ENCODE data around the gene ARHGAP26. TPM values are rescaled to one million over a fixed set of nuclear protein-coding genes. Genes with fewer than 3 reads are reported as not detected.

Gene ARHGAP26
- total RNA-seq, 1 donor: 7.6 TPM

GRCh38 chr5:142865631-142866030 lies 95.5 kb downstream of the ARHGAP26 start:
- Histone ChIP-seq H3K27me3 (ENCODE audit: insufficient read depth, low read length) (no peaks in the 10 kb centered on the region), H3K79me2 (ENCODE audit: insufficient read depth, low read length) (no peaks in the 10 kb centered on the region), H2AFZ (ENCODE audit: low read length) (no peak overlapping the region), H4K20me1 (ENCODE audit: insufficient read depth, low read length) (no peaks in the 10 kb centered on the region), H3K27ac (ENCODE audit: low read depth, low read length) (no peak overlapping the region), H3K36me3 (ENCODE audit: insufficient read depth, low read length) (no peaks in the 10 kb centered on the region), H3K9me3 (ENCODE audit: low read depth, low read length) (no peaks in the 10 kb centered on the region), H3K4me2 (ENCODE audit: insufficient read depth, low read length) (no peak overlapping the region), H3K4me3 (ENCODE audit: insufficient read depth, low read length) (no peak overlapping the region), H3K4me1 (ENCODE audit: insufficient read depth, low read length) (peaks cover 3% of the 10 kb centered on the region)
- no peak for DNase-seq (ENCODE audit: insufficient read length, low spot score, missing footprints)
- TF ChIP-seq CTCF (IDR thresholded peaks at IDR 0.05; ENCODE audit: extremely low read depth, low read depth, low read length): no peak

GRCh38 chr5:142866563-142867275 lies 96.5 kb downstream of the ARHGAP26 start:
- H3K27me3 ChIP-seq (ENCODE audit: insufficient read depth, low read length): peaks cover 3% of the 10 kb centered on the region
- H4K20me1 ChIP-seq (ENCODE audit: insufficient read depth, low read length): no peaks in the 10 kb centered on the region
- peak overlapping the region; percentile 44 for H2AFZ ChIP-seq (ENCODE audit: low read length)
- H3K4me1 ChIP-seq (ENCODE audit: insufficient read depth, low read length): peaks cover 6% of the 10 kb centered on the region
- peak; percentile 82 for DNase-seq (ENCODE audit: insufficient read length, low spot score, missing footprints)
- peak; percentile 72 for TF ChIP-seq CTCF (IDR thresholded peaks at IDR 0.05; ENCODE audit: extremely low read depth, low read depth, low read length)
- H3K79me2 ChIP-seq (ENCODE audit: insufficient read depth, low read length): no peaks in the 10 kb centered on the region
- no peak overlapping the region for H3K27ac ChIP-seq (ENCODE audit: low read depth, low read length)
- peak overlapping the region; percentile 31 for H3K4me2 ChIP-seq (ENCODE audit: insufficient read depth, low read length)
- no peaks in the 10 kb centered on the region for H3K36me3 ChIP-seq (ENCODE audit: insufficient read depth, low read length)
- no peaks in the 10 kb centered on the region for H3K9me3 ChIP-seq (ENCODE audit: low read depth, low read length)
- no peak overlapping the region for H3K4me3 ChIP-seq (ENCODE audit: insufficient read depth, low read length)

- peaks cover 26% of the 10 kb centered on the region for H3K4me1 ChIP-seq (ENCODE audit: insufficient read depth, low read length)
- no peaks in the 10 kb centered on the region for H3K9me3 ChIP-seq (ENCODE audit: low read depth, low read length)
- H3K27me3 ChIP-seq (ENCODE audit: insufficient read depth, low read length): peaks cover 3% of the 10 kb centered on the region
- H3K27ac ChIP-seq (ENCODE audit: low read depth, low read length): no peak overlapping the region
- TF ChIP-seq CTCF (IDR thresholded peaks at IDR 0.05; ENCODE audit: extremely low read depth, low read depth, low read length): no peak
- no peak overlapping the region for H2AFZ ChIP-seq (ENCODE audit: low read length)
- H3K4me2 ChIP-seq (ENCODE audit: insufficient read depth, low read length): no peak overlapping the region
- no peaks in the 10 kb centered on the region for H3K79me2 ChIP-seq (ENCODE audit: insufficient read depth, low read length)
- no peak overlapping the region for H3K4me3 ChIP-seq (ENCODE audit: insufficient read depth, low read length)
- no peaks in the 10 kb centered on the region for H3K36me3 ChIP-seq (ENCODE audit: insufficient read depth, low read length)
- peak; percentile 36 for DNase-seq (ENCODE audit: insufficient read length, low spot score, missing footprints)
- no peaks in the 10 kb centered on the region for H4K20me1 ChIP-seq (ENCODE audit: insufficient read depth, low read length)
Observed at GRCh38 chr5:142869886-142870285, 99.7 kb downstream of the ARHGAP26 start.

GRCh38 chr5:142870532-142871362 lies 100.6 kb downstream of the ARHGAP26 start:
- no peak for TF ChIP-seq CTCF (IDR thresholded peaks at IDR 0.05; ENCODE audit: extremely low read depth, low read depth, low read length)
- H3K79me2 ChIP-seq (ENCODE audit: insufficient read depth, low read length): no peaks in the 10 kb centered on the region
- H3K27ac ChIP-seq (ENCODE audit: low read depth, low read length): no peak overlapping the region
- H3K27me3 ChIP-seq (ENCODE audit: insufficient read depth, low read length): peaks cover 3% of the 10 kb centered on the region
- no peak for DNase-seq (ENCODE audit: insufficient read length, low spot score, missing footprints)
- no peak overlapping the region for H3K4me2 ChIP-seq (ENCODE audit: insufficient read depth, low read length)
- no peak overlapping the region for H3K4me3 ChIP-seq (ENCODE audit: insufficient read depth, low read length)
- no peaks in the 10 kb centered on the region for H4K20me1 ChIP-seq (ENCODE audit: insufficient read depth, low read length)
- no peaks in the 10 kb centered on the region for H3K36me3 ChIP-seq (ENCODE audit: insufficient read depth, low read length)
- peaks cover 30% of the 10 kb centered on the region for H3K4me1 ChIP-seq (ENCODE audit: insufficient read depth, low read length)
- H2AFZ ChIP-seq (ENCODE audit: low read length): no peak overlapping the region
- H3K9me3 ChIP-seq (ENCODE audit: low read depth, low read length): no peaks in the 10 kb centered on the region
